Testis (tissue), 2 donors: ENCODE data around the gene ESR2.

ENCODE experiments used
- POLR2A ChIP-seq: fragments of 450-650 bp; IDR thresholded peaks from one replicate; pipeline ENCODE4 v1.6.1; 2017; ENCODE audit warnings: antibody characterized with exemption, mild to moderate bottlenecking, moderate library complexity
- TF ChIP-seq, protein P1 (sequence below), 3 experiments: fragments of 450-650 bp in 2 of 3; fragments of 200-600 bp in 1 of 3; sonication (generic) in 1 of 3; IDR thresholded peaks; one replicate each; pipeline ENCODE4 v1.5.1; 2016 to 2019; ENCODE audit warnings: antibody characterized with exemption in 3 of 3, mild to moderate bottlenecking in 2 of 3, moderate library complexity in 1 of 3

DNA sequence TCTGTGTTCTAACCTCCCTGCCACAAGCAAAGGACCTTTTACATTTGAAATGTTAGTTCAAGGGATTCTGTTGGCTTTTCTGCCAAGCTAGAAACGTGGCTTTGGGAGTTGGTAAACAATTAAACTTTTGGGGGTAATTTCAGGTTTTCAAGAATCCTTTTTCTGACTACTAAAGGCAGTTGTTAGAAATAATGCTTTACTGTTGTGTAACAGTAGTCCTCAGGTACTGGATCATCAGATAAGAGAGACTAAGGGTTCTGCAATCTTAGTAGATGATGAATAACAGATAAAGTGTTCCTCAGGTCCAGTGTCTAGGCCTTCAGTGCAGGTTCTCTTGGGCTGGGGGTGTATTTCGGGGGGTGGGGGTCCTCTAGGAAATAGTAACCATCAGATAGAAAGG is 249.1 kb downstream of the ESR2 start:
- no peak for TF ChIP-seq POLR2A
- TF ChIP-seq, protein P1, sequence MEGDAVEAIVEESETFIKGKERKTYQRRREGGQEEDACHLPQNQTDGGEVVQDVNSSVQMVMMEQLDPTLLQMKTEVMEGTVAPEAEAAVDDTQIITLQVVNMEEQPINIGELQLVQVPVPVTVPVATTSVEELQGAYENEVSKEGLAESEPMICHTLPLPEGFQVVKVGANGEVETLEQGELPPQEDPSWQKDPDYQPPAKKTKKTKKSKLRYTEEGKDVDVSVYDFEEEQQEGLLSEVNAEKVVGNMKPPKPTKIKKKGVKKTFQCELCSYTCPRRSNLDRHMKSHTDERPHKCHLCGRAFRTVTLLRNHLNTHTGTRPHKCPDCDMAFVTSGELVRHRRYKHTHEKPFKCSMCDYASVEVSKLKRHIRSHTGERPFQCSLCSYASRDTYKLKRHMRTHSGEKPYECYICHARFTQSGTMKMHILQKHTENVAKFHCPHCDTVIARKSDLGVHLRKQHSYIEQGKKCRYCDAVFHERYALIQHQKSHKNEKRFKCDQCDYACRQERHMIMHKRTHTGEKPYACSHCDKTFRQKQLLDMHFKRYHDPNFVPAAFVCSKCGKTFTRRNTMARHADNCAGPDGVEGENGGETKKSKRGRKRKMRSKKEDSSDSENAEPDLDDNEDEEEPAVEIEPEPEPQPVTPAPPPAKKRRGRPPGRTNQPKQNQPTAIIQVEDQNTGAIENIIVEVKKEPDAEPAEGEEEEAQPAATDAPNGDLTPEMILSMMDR (IDR thresholded peaks at IDR 0.05) = no peak
